Measurements from ENCODE around the gene INCENP.

GRCh38 chr11:62131170-62131464 is 7.3 kb downstream of the INCENP start:
- TF ChIP-seq CTCF (optimal IDR thresholded peaks at IDR 0.05 in 1 of 3, IDR thresholded peaks at IDR 0.05 in 1 of 3, conservative IDR thresholded peaks at IDR 0.05 in 1 of 3; ENCODE audit: extremely low read depth in 1 of 3, insufficient read depth in 2 of 3, low read length in 3 of 3) (no peak), EZH2 (IDR thresholded peaks at IDR 0.05; ENCODE audit: low read length) (no peak)

All from keratinocyte (primary cell).